SU-DHL-6 (cell line): ENCODE results near the gene RMDN3.

ENCODE experiments used
- H2AFZ ChIP-seq: fragments of 200-600 bp; sonication (generic); 2 replicates; pipeline ENCODE4 v1.6.1; 2014; ENCODE audit warnings: low read depth, mild to moderate bottlenecking, moderate library complexity, mixed read lengths, antibody characterized with exemption, low read length; ENCODE audit not compliant: severe bottlenecking
- H3F3A ChIP-seq: fragments of 200-600 bp; shearing (Covaris generic); 2 replicates; pipeline ENCODE4 v1.6.0; 2016; ENCODE audit warnings: antibody characterized with exemption, mild to moderate bottlenecking; ENCODE audit not compliant: insufficient read depth
- H3K27ac ChIP-seq: fragments of 200-600 bp; sonication (generic); 2 replicates; pipeline ENCODE4 v1.5.1; 2016; ENCODE audit warnings: low read depth, mild to moderate bottlenecking, low read length, moderate library complexity, mixed read lengths
- H3K27me3 ChIP-seq: fragments of 200-600 bp; sonication (generic), shearing (Covaris generic); 2 replicates; pipeline ENCODE4 v1.6.0; 2014; ENCODE audit warnings: mild to moderate bottlenecking, low read length
- H3K36me3 ChIP-seq: fragments of 200-600 bp; sonication (generic); 2 replicates; pipeline ENCODE4 v1.6.1; 2014; ENCODE audit warnings: mild to moderate bottlenecking, low read length, mixed read lengths
- H3K4me2 ChIP-seq: fragments of 300-600, 200-600 bp; shearing (Covaris generic), sonication (generic); 2 replicates; pipeline ENCODE4 v1.6.0; 2014; ENCODE audit warnings: low read length, low read depth, mild to moderate bottlenecking; ENCODE audit not compliant: poor library complexity, severe bottlenecking
- H3K4me3 ChIP-seq: fragments of 200-600 bp; sonication (generic); 2 replicates; pipeline ENCODE4 v1.5.1; 2014; ENCODE audit warnings: antibody characterized with exemption, low read length, mild to moderate bottlenecking, mixed read lengths; ENCODE audit not compliant: insufficient read depth, poor library complexity, severe bottlenecking
- H3K79me2 ChIP-seq: fragments of 200-600 bp; sonication (generic); 2 replicates; pipeline ENCODE4 v1.6.1; 2014; ENCODE audit warnings: mild to moderate bottlenecking, low read length, moderate library complexity; ENCODE audit not compliant: insufficient read depth
- H3K9ac ChIP-seq: fragments of 200-600 bp; sonication (generic); 2 replicates; pipeline ENCODE4 v1.7.0; 2014; ENCODE audit warnings: mild to moderate bottlenecking, low read length
- H3K9me2 ChIP-seq: fragments of 200-600 bp; sonication (generic); replicated peaks from 2 replicates; pipeline ENCODE4 v1.6.1; 2014; ENCODE audit warnings: low read length; ENCODE audit not compliant: insufficient read depth
- H3K9me3 ChIP-seq: fragments of 200-600 bp; sonication (generic); 2 replicates; pipeline ENCODE4 v1.6.1; 2014; ENCODE audit warnings: low read length, mixed read lengths; ENCODE audit not compliant: insufficient read depth
- H4K20me1 ChIP-seq: fragments of 200-600 bp; sonication (generic); 2 replicates; pipeline ENCODE4 v1.6.1; 2014; ENCODE audit warnings: low read depth, mild to moderate bottlenecking, antibody characterized with exemption, low read length, moderate library complexity, mixed read lengths
- CTCF ChIP-seq: fragments of 200-600 bp; sonication (generic); IDR thresholded peaks from one replicate; pipeline ENCODE4 v1.5.1; 2017; ENCODE audit warnings: antibody characterized with exemption, mild to moderate bottlenecking, low read length, moderate library complexity; ENCODE audit not compliant: insufficient read depth, poor library complexity, severe bottlenecking
- EZH2phosphoT487 ChIP-seq: fragments of 200-600 bp; sonication (generic), shearing (Covaris generic); conservative IDR thresholded peaks from 2 replicates; pipeline ENCODE4 v1.6.1; 2018; ENCODE audit warnings: mild to moderate bottlenecking, antibody characterized with exemption, low read length, moderate library complexity, mixed read lengths

Gene RMDN3

GRCh38 chr15:40696228-40696627 lies 58.8 kb downstream of the RMDN3 start:
- Histone ChIP-seq H3F3A (peaks cover 11% of the 10 kb centered on the region), H4K20me1 (peaks cover 3% of the 10 kb centered on the region; the same call in 1 of the 2 replicates), H3K4me2 (peak overlapping the region; percentile 99), H3K27ac (peak overlapping the region; percentile 94), H3K9me2 (no peaks in the 10 kb centered on the region), H3K27me3 (no peaks in the 10 kb centered on the region), H3K79me2 (peaks cover 51% of the 10 kb centered on the region), H3K4me3 (peak overlapping the region; percentile 100), H2AFZ (no peak overlapping the region), H3K9me3 (no peaks in the 10 kb centered on the region), H3K9ac (peak overlapping the region; percentile 90), H3K36me3 (peaks cover 17% of the 10 kb centered on the region; the same call in 1 of the 2 replicates)
- TF ChIP-seq EZH2phosphoT487 (no peak), CTCF (no peak)

GRCh38 chr15:40695469-40695890 lies 59.6 kb downstream of the RMDN3 start:
- peak overlapping the region; percentile 94 for H3K27ac ChIP-seq
- TF ChIP-seq CTCF, result no peak
- TF ChIP-seq EZH2phosphoT487, result no peak
- H3K27me3 ChIP-seq, result no peaks in the 10 kb centered on the region
- peak overlapping the region; percentile 84 for H2AFZ ChIP-seq
- no peaks in the 10 kb centered on the region for H3K9me3 ChIP-seq
- H4K20me1 ChIP-seq, result peaks cover 3% of the 10 kb centered on the region; the same call in 1 of the 2 replicates
- peaks cover 12% of the 10 kb centered on the region; the same call in 1 of the 2 replicates for H3K36me3 ChIP-seq
- H3F3A ChIP-seq, result peaks cover 15% of the 10 kb centered on the region
- H3K4me3 ChIP-seq, result peak overlapping the region; percentile 100
- H3K9me2 ChIP-seq, result no peaks in the 10 kb centered on the region
- H3K9ac ChIP-seq, result peak overlapping the region; percentile 90
- H3K4me2 ChIP-seq, result peak overlapping the region; percentile 99
- peaks cover 47% of the 10 kb centered on the region for H3K79me2 ChIP-seq

GRCh38 chr15:40694688-40695468 lies 60.2 kb downstream of the RMDN3 start, which contains the start of gene RAD51:
RAD51 (plus strand) TSS chr15:40695174; CDS start chr15:40698759, 3,585 bp downstream.
- Histone ChIP-seq H3K27ac (peak within 1 kb of the TSS; percentile 94), H3K27me3 (no peaks in the 10 kb centered on the region), H4K20me1 (peaks cover 3% of the 10 kb centered on the region; the same call in 1 of the 2 replicates), H3K9me2 (no peaks in the 10 kb centered on the region), H3K4me2 (peak within 1 kb of the TSS; percentile 99), H2AFZ (peak within 1 kb of the TSS; percentile 84), H3K36me3 (peaks cover 5% of the 10 kb centered on the region; the same call in 1 of the 2 replicates), H3K79me2 (peaks cover 47% of the 10 kb centered on the region), H3K9me3 (no peaks in the 10 kb centered on the region), H3K9ac (peak within 1 kb of the TSS; percentile 90), H3F3A (peaks cover 15% of the 10 kb centered on the region), H3K4me3 (peak within 1 kb of the TSS; percentile 100)
- TF ChIP-seq CTCF, result no peak
- no peak for TF ChIP-seq EZH2phosphoT487
